Measurements from ENCODE around the gene KLRB1.

GRCh38 chr12:9632766-9633165, 25.1 kb upstream of the KLRB1 start:
- TF ChIP-seq POLR2A (IDR thresholded peaks at IDR 0.05; ENCODE audit: low read length): no peak
- no peak for TF ChIP-seq GATA1 (IDR thresholded peaks at IDR 0.05; ENCODE audit: low read depth, low read length)
